H4 (cell line): ENCODE data around the gene INTS11. TPM values are rescaled to one million over a fixed set of nuclear protein-coding genes. Genes with fewer than 3 reads are reported as not detected.

ENCODE experiments used
- DNase-seq: peaks from one replicate; pipeline ENCODE4 v3.0.0-alpha.2; 2015; ENCODE audit warnings: low spot score
- total RNA-seq: library from RNA; depleted of rRNA; stranded (reverse); fragments of >200 nt; shearing (Covaris generic); gene quantifications from 2 replicates; pipeline ENCODE4 v1.2.3, GENCODE V29; 2014

The INTS11 gene
- total RNA-seq, 1 experiment from 2014 or later = 76.9 TPM

DNA sequence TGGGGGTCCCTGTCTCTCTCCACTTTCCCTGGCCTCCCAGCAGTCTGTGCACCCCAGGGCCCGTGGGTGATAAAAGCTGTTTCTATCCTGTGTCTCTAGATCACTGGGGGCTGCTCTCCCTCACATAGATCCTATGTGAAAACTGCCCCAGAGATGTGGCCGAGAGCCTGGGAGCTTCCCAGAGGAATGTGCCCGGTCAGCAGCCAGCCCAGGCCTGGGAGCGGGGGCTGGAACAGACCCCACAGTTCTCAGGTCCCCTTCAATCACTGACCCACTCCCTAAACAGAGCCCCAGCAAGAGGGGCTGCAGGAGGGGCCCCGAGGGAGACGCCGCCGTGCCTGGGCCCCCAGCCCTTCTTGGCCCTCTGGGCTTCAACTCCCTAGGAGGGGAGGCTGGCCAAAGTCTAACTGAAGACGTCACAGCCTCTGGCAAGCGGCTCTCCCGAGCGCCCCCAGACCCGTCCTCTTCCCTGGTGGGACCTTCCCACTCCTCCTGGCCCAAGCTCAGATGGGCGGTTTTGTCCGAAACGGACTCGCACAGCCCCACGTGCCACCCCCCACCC is 33.5 kb upstream of the INTS11 start:
- DNase-seq = no peak

- no peak for DNase-seq
Observed at GRCh38 chr1:1356796-1357401, 32.4 kb upstream of the INTS11 start.

DNA sequence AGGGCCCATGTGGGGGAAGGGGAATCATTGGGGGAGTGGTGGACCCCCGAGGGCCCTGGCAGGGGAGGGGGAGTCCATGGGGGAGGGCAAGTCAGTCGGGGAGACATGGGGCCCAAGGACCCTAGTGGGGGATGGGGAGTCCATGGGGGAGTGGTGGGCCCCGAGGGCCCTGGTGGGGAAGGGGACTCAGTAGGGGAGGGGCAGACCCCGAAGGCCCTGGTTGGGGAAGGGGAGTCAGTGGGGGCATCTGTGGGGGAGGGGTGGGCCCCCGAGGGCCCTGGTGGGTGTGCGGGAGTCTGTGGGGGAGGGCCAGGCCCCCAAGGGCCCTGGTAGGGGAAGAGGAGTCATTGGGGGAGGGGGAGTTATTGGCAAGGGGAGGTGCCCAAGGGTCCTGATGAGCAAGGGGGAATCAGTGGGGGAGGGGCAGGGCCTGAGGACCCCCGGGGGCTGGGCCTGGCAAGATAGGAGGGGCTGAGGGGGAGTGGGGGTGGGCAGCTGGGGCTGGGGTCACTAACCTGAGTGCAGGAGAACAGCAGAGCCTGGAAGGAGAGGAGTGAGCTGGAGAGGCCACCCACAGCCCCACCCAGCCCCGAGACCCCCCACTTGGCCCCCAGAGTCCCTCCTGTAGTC is 31.8 kb upstream of the INTS11 start:
- DNase-seq = no peak

DNA sequence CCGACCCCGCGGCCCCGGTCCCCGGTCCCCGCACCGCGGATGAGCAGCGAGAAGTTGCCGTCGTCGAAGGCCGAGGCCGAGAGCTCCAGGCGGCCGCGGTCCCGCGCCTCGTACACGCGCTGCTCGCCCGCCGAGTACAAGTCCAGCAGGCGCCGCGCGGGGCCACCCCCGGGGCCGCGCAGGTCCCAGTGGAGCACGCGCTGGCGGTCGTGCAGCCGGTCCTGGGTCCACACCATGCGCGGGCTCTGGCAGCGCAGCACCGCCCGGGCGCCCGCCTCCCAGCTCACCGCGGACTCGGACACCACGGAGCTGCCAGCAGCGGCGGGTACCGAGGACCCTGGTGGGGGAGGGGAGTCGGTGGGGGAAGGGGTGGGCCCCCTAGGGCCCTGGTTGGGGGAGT is 31.0 kb upstream of the INTS11 start:
- DNase-seq = no peak

DNA sequence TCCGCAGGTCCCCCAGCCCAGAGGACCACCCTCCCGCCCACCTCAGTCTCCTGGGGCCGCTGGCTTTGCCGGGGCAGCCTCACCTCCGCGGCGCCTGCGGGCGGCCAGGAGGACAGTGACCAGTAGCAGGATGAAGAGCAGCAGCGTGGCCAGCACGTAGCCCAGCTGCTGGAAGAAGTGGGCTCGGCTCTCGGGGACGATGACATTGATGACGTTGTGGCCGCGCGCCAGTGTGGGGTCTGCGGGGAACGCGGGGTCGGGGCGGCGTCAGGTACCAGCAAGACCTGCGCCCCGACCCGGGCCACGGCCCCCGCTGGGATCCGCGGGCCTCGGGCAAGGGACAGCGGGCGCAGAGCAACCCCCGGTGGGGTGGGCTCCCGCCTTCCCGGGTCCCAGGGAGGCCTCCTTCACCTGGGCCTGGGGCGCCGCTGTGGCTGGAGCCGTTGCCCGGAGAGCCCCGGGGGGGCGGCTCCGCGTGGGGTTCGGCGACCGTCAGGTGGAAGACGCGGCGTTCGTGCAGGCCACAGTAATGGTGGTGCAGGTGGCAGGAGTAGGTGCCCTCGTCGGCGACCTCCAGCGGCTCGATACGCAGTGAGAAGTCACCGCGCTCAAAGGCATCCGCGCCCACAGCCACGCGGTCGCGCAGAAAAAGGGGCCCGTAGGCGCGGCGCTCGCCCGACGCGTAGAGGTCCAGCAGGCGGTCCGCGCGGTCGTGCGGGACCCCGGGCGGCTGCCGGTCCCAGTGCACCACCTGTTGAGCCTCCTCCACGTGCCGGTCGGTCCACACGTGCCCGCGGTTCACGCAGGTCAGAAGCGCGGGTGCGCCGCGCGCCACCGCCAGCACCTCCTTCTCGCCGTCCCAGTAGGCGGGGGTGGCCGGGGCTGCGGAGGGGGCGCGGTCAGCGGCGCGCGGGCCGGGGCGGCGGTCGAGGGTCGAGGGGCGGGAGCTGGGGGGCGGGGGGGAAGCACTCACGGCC is 30.1 kb upstream of the INTS11 start:
- DNase-seq = no peak

DNA sequence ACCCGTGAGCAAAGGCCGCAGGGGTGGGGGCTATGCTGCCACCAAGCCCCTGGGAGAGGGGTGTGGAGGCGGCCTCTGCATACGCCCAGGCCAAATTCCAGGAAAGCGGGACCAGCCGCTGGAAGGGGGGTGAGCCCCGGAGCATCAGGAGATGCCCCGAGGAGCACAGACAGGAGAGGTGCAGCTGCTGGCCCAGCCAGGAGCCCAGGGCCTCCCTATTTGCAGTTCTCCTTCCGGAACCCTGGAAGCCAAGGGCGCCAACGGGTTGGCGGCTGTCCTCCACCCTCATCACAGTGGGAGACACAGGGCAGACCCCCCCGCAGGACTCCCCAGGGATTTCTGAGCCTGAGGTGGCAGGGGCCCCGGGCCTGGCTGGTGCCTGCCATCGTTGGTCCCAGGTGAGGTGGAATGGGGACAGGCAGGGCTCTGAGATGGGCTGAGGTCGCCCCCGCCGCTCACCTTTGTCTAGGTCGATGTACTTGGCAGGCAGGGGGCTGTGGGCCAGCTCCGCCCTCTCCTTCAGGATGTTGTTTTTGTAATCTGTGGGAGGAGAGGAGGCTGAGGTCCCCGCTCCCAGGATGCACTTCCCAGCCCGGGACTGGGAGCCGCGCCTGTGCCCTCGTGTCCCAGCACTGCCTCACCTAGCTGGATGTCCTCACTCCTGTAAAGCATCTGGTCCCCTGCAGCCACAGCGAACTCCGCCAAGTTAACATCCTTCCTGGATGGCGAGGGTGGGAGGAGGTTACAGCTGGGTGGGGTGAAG is 29.1 kb upstream of the INTS11 start:
- no peak for DNase-seq

DNA sequence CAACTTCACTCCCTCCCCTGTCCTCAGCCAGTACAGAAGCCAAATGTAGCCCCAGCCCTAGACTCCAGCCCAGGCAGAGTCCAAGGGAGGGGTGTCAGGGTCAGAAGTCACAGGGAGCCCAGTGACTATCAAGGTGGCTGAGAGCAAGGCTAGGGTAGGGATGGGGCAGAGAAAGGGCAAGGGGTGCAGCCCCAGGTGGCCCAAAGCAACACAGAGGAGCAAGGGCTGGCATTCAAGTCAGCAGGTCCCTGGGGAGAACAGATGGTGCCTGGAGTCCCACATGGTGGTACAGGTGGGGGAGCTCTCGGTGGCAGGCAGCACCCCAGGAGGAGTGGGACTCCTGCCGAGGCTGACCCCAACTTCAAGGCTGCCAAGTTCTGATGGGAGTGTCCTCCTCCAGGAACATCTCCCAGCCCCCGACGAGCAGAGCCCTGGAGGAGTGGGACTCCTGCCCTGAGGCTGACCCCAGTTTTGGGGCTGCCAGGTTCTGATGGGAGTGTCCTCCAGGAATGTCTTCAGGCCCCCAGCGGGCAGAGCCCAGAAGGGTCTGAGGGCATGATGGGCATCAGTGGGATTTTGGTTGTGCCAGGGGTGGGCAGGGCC is 28.4 kb upstream of the INTS11 start:
- DNase-seq = no peak

- no peak for DNase-seq
Observed at GRCh38 chr1:1351511-1352427, 27.3 kb upstream of the INTS11 start.

DNA sequence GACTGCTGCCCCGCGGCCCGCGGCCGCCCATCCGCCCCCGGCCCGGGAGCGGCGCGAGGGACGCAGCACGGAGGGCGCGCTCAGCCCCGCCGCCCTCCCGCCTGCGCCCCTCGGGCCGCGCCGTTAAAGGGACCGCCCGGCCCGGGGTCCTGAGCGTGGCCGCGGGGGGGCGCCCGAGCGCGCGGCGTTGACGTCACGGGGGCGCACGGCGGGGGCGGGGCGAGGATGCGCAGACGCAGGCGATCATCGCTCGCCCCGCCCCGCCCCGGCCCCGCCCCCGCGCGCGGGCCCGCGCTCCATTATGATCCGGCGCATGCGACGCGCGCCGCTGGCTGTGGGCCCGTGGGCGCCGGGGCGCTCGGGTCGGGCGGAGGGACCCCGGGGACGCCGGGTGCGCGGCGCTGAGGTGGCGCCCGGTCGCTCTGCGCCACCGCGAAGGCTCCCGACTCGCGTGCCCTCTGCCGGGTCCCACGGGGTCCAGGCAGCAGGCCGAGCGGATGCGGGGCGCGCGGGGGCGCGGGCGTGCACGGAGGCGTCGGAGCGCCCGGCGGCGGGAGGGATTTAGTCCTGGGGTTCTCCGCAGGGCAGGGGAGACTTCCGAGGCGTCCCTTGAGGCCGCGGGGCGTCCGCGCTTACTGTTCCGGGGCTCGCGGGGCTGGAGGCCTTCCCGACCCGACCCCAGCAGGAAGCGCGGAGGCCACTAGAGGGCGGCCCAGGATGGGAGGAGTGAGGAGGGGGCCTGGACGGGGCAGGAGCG is 25.0 kb upstream of the INTS11 start, which contains the start of gene DVL1:
Gene DVL1 (minus strand): TSS at position 163 of the 757 bp plus-strand sequence. CDS start 353 bp downstream, outside the sequence.
- DNase-seq = peak; percentile 53

GRCh38 chr1:1348420-1349255 is 24.2 kb upstream of the INTS11 start:
- no peak for DNase-seq

DNA sequence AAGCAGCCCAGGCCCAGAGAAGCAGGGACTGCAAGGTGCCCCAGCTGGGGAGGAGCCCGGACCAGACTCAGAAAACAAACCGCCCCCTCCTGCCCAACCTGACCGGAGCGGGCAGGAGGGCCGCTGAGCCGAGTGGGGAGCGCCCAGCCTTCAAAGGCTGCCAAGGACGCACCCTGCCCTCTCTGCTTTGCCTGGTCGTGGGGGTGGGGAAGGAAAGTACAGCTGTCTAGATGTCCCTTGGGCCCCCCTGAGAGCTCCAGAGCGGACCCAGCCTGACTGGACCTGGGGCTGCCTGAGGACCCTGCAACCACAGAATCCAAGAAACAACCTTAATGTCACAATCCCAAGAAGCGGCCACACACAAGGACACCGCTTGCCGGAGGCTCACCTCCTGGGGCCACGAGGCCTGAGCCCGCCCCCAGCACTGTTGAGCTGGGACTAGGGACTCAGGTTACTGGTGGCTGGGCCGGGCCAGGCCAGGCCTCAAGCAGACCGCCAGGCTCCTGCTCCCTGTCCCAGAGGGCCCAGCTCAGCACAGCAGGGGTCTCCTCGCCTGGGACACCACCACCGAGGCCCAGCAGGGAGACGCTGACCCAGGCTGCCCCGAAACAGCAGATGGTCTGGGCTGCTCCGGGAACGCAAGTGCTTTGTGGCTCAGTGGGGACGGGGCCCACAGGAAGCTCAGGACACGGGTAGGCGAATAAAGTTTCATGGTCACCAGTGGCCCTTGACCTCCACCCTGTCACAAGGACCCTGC is 23.4 kb upstream of the INTS11 start:
- DNase-seq = no peak

DNA sequence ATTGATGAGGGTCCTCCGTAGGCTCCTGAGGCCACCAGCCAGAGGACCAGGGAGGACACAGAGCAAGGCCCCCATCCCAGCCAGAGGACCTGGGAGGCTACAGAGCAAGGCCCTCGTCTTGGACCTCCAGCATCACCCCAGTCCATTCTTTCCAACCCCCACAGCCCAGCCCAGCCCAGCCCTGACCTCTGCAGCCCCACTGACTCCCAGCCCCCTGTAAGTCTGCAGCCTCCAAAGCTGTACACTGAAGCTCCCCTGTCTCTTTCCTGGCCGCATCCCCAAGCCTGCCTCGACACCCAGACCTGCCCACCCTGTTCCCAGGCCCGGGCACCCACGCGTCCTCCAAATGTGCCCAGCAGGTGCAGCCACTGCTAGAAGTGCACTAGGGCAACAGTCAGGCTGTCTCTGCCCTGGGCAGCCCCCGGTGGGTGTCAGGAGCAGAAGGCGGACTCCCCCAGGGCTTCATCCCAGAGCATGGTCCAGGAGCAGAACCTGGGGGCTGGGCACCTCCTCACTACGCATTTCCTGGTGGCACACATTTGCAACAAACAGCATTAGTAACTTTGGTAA is 22.7 kb upstream of the INTS11 start:
- DNase-seq = no peak

DNA sequence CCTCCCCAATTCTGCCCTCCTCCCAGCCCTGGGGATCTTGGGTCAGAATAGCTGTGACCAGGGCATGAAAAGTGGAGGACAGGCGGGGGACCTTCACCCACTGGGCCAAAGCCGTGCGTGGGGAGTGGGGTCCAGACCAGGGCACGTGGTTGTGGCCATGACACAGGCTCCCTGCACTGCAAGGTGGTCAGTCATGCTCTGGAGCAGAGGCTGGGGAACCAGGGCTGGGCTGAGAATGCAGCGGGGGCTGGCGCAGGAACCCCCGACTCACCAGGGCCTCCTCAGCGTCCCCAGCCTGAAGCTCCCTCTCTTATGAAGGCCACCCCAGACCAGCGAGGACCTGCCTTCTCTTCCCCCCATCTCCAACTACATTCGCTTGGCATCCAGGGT is 22.0 kb upstream of the INTS11 start:
- no peak for DNase-seq

DNA sequence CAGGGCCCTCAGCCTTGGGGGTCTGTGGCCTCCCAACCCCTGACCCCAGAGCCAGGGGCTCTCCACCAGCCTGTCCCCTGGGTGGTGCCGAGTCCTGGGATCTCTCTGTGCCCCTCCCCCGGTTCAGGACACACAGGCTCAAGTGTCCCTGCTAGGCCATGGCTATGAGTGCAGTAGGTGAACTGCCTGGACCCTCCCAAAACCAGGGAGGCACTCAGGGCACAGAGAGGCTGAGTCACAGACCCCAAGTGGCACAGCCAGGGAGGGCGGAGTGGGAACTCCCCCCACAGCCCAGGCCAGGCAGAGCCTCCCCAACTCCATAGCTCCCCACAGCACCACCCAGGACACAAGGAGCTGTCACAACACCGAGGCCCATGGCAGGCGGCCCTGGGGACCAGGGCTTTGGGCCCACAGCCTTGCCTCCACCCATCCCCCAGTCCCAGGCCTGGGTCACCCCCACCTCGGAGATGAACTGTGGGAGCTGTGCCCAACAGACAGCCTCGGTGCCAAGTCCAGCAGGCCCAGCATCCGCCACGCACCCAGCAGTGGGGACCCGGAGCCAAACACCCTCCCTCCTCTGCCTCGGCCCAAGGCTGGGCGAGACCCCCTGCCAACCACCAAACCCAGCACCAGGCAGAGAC is 21.5 kb upstream of the INTS11 start:
- no peak for DNase-seq

DNA sequence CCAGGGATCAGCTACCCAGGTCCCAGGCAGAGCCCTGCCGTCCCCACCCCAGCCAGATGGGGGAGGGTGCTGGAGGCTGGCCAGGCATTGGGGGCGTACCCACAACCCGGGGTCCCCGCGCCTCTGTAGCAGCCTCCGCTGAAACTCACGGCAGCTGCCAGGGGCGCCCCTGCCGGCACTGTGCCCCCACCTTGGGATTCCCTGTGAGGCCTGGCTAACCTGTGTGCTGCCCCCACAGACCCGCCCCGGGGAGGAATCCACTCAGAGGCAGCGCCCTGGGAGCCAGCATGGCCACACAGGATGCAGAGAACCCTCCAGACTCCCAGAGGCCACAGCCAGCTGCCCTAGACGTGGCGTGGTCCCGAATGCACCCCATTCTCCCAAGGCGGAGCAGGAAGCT is 20.9 kb upstream of the INTS11 start:
- no peak for DNase-seq

GRCh38 chr1:1344655-1345361 is 20.3 kb upstream of the INTS11 start:
- DNase-seq = no peak
